HepG2 (cell line): ENCODE measurements around the gene COX4I2. TPM values are rescaled to one million over a fixed set of nuclear protein-coding genes. Genes with fewer than 3 reads are reported as not detected.

Source experiments
- ATAC-seq: fragments of 200-7000 bp; cut with Tn5 transposase; 3 replicates; pipeline ENCODE4 v1.9.1; 2020; ENCODE audit warnings: mild to moderate bottlenecking, moderate library complexity
- BruUV-seq: library from RNA; stranded (reverse); fragments of 400-500 nt; replicated peaks from 2 replicates; lab custom pipeline; 2021; lab: Mats Ljungman, UMichigan
- CTCF ChIA-PET: fragments of 300-600 bp; formaldehyde crosslinking; extraction: SDS; loops from one replicate; lab custom pipeline; 2021; ENCODE audit warnings: low total read pairs, inconsistent platforms, low intra/inter-chr PET ratio; lab: Yijun Ruan, JAX
- POLR2A ChIA-PET: fragments of 350-600 bp; sonication (Branson Sonifier 250); formaldehyde crosslinking; loops from one replicate; lab custom pipeline; 2020; ENCODE audit warnings: antibody characterized with exemption, inconsistent platforms; lab: Yijun Ruan, JAX
- DNase-seq: peaks from one replicate; pipeline ENCODE4 v3.0.0-alpha.2; 2015; ENCODE audit warnings: low spot score
- FAIRE-seq: peaks from 3 replicates; lab custom pipeline; 2011; peaks lifted over from hg19 to GRCh38; lab: Jason Lieb, UNC
- H2AFZ ChIP-seq: one replicate; pipeline ENCODE4 v1.6.1; 2011; ENCODE audit warnings: low read length, inconsistent platforms
- H3K27ac ChIP-seq: fragments of 300-600 bp; 3 replicates; pipeline ENCODE4 v1.8.0; 2011; ENCODE audit warnings: mixed run types, mild to moderate bottlenecking, mixed read lengths, low read length, inconsistent platforms; ENCODE audit not compliant: insufficient read depth; ENCODE audit errors: extremely low read length
- H3K27me3 ChIP-seq, 2 experiments: fragments of 200-600 bp in 1 of 2; 2 replicates in 1 of 2; 3 replicates in 1 of 2; pipeline versions ENCODE4 v1.6.0 to v1.8.0; 2011; ENCODE audit warnings: low read length in 2 of 2, mild to moderate bottlenecking in 2 of 2, moderate library complexity in 2 of 2, inconsistent platforms in 1 of 2; ENCODE audit not compliant: insufficient read depth in 2 of 2, control insufficient read depth in 1 of 2
- H3K36me3 ChIP-seq, 2 experiments: fragments of 200-600 bp in 1 of 2; replicated peaks in 1 of 2; 2 replicates in 1 of 2; 3 replicates in 1 of 2; pipeline versions ENCODE4 v1.5.1 to v1.8.0; 2011; ENCODE audit warnings: low read length in 2 of 2, inconsistent platforms in 1 of 2; ENCODE audit not compliant: insufficient read depth in 2 of 2, control insufficient read depth in 1 of 2
- H3K4me1 ChIP-seq: 2 replicates; pipeline ENCODE4 v1.5.1; 2012; ENCODE audit warnings: low read length, inconsistent platforms; ENCODE audit not compliant: insufficient read depth
- H3K4me2 ChIP-seq: 2 replicates; pipeline ENCODE4 v1.6.0; 2011; ENCODE audit warnings: low read depth, low read length, inconsistent platforms
- H3K4me3 ChIP-seq, 3 experiments: fragments of 200-600 bp in 1 of 3; sonication (generic), shearing (Covaris generic) in 1 of 3; replicated peaks in 1 of 3; 2 replicates each; pipeline ENCODE4 v1.5.1; 2011 to 2016; ENCODE audit warnings: low read length in 3 of 3, inconsistent platforms in 2 of 3, low read depth in 2 of 3, mild to moderate bottlenecking in 2 of 3, control low read depth in 1 of 3, mixed read lengths in 1 of 3; ENCODE audit not compliant: insufficient read depth in 1 of 3
- H3K79me2 ChIP-seq: one replicate; pipeline ENCODE4 v1.6.1; 2011; ENCODE audit warnings: low read length, inconsistent platforms; ENCODE audit not compliant: insufficient read depth
- H3K9ac ChIP-seq: 2 replicates; pipeline ENCODE4 v1.6.0; 2011; ENCODE audit warnings: mild to moderate bottlenecking, low read depth, low read length, inconsistent platforms; ENCODE audit not compliant: insufficient read depth
- H3K9me3 ChIP-seq: 2 replicates; pipeline ENCODE4 v1.5.1; 2012; ENCODE audit warnings: mild to moderate bottlenecking, low read length
- H4K20me1 ChIP-seq: 2 replicates; pipeline ENCODE4 v1.6.0; 2011; ENCODE audit warnings: inconsistent platforms, mild to moderate bottlenecking, low read length, moderate library complexity; ENCODE audit not compliant: insufficient read depth
- GABPA ChIP-seq, 2 experiments: IDR thresholded peaks; 2 replicates each; pipeline ENCODE4 v1.6.1; 2011 to 2016; ENCODE audit warnings: low read depth in 2 of 2, low read length in 1 of 2, missing biosample characterization in 1 of 2, missing genetic modification characterization in 1 of 2
- MXD3 ChIP-seq: IDR thresholded peaks from 2 replicates; pipeline ENCODE4 v1.6.1; 2016; ENCODE audit warnings: mild to moderate bottlenecking, missing biosample characterization, missing genetic modification reagents
- NCOA2 ChIP-seq: sonication (generic); formaldehyde crosslinking; IDR thresholded peaks from 2 replicates; pipeline ENCODE4 v1.8.0; 2022; ENCODE audit warnings: inconsistent platforms
- ZMYM3 ChIP-seq: sonication (generic); formaldehyde crosslinking; IDR thresholded peaks from 2 replicates; pipeline ENCODE4 v1.5.1; 2020; ENCODE audit warnings: mild to moderate bottlenecking, missing genetic modification reagents
- ZNF121 ChIP-seq: sonication (generic); formaldehyde crosslinking; IDR thresholded peaks from 2 replicates; pipeline ENCODE4 v1.5.0; 2020; ENCODE audit warnings: mild to moderate bottlenecking, missing genetic modification reagents
- ZNF292 ChIP-seq: sonication (generic); formaldehyde crosslinking; IDR thresholded peaks from 2 replicates; pipeline ENCODE4 v1.8.1; 2022; ENCODE audit warnings: mild to moderate bottlenecking, low read depth, missing genetic modification reagents, borderline replicate concordance
- ZNF335 ChIP-seq: sonication (generic); formaldehyde crosslinking; IDR thresholded peaks from 2 replicates; pipeline ENCODE4 v1.4.0; 2020; ENCODE audit warnings: missing genetic modification reagents
- ZNF770 ChIP-seq: sonication (generic); formaldehyde crosslinking; IDR thresholded peaks from 2 replicates; pipeline ENCODE4 v1.5.0; 2020; ENCODE audit warnings: mild to moderate bottlenecking, missing genetic modification reagents
- ZNF780A ChIP-seq: sonication (generic); formaldehyde crosslinking; IDR thresholded peaks from 2 replicates; pipeline ENCODE4 v1.8.0; 2022; ENCODE audit warnings: mild to moderate bottlenecking, missing genetic modification reagents, moderate library complexity
- ZUFSP ChIP-seq: sonication (generic); formaldehyde crosslinking; IDR thresholded peaks from 2 replicates; pipeline ENCODE4 v1.9.0; 2021; ENCODE audit warnings: missing genetic modification reagents, mild to moderate bottlenecking, borderline replicate concordance
- WGBS: methylation state at CpG from one replicate; pipeline ENCODE4 v1.1.6; 2017; ENCODE audit warnings: low lambda C conversion rate; 5-methylcytosine and 5-hydroxymethylcytosine counted together
- in situ Hi-C: cut with HindIII; loops from 2 replicates; pipeline ENCODE4 v1.10.0; 2017; ENCODE audit warnings: low pct_unique_long_range_greater_than_20kb; ENCODE audit not compliant: extremely low pct_ligation_motif_present
- intact Hi-C: fragments of 100-400 bp; cut with micrococcal nuclease; formaldehyde crosslinking; loops from one replicate; pipeline ENCODE4 v1.10.0; 2022; ENCODE audit not compliant: unreplicated experiment
- polyA plus RNA-seq, 8 experiments: library from polyadenylated mRNA; depleted of rRNA in 3 of 8; stranded (reverse) in 7 of 8; unstranded in 1 of 8; fragments of >200 nt; fragmentation: Illumina TruSeq in 4 of 8; extraction: Trizol in 4 of 8; gene quantifications; 2 replicates each; pipeline versions ENCODE4 v1.2.1 to v1.2.3, GENCODE V29; 2011 to 2016; ENCODE audit warnings: low read depth in 4 of 8, missing spikeins in 1 of 8, mixed read lengths in 1 of 8; ENCODE audit not compliant: insufficient read depth in 1 of 8
- total RNA-seq, 5 experiments: library from RNA; depleted of rRNA; stranded (reverse); fragments of >200 nt; fragmentation: Illumina TruSeq; extraction: Trizol; gene quantifications; 2 replicates each; pipeline ENCODE4 v1.2.3, GENCODE V29; 2016; ENCODE audit warnings: low read depth in 1 of 5

Gene COX4I2
- total and polyA plus RNA-seq, 2 of the 13 experiments (the other 11 are each of a cell fraction or from before 2014, with no cell fraction given): 1.1 TPM; not detected in 1

- peaks cover 92% of the 10 kb centered on the region for H3K79me2 ChIP-seq
- in situ Hi-C loops: no loop called here
- FAIRE-seq: no peak
- no peak for TF ChIP-seq ZNF335 (CRISPR knock-in tag)
- peak; percentile 84 for TF ChIP-seq ZNF770
- no peak for TF ChIP-seq ZNF292
- TF ChIP-seq ZMYM3: peak; percentile 49; the same call in 1 of the 2 replicates
- TF ChIP-seq ZUFSP (CRISPR knock-in tag): no peak
- peak; percentile 83 for TF ChIP-seq ZNF121
- TF ChIP-seq GABPA (IDR thresholded peaks at IDR 0.05; ENCODE audit: low read depth, low read length): no peak
- no peak for TF ChIP-seq GABPA (CRISPR knock-in tag; IDR thresholded peaks at IDR 0.05; ENCODE audit: low read depth)
- TF ChIP-seq NCOA2 (CRISPR knock-in tag): 0 out of 2 replicates have a peak, but pooled peaks have one; percentile 19
- TF ChIP-seq ZNF780A (CRISPR knock-in tag): 0 out of 2 replicates have a peak, but pooled peaks have one; percentile 3
- 0 out of 2 replicates have a peak, but pooled peaks have one; percentile 24 for TF ChIP-seq MXD3
- TF ChIP-seq, all 625 proteins: peak for 6
- no TSS peak for BruUV-seq
- H3K4me3 ChIP-seq: no peak overlapping the region
- WGBS: over 99% methylated on average over 3 of the region's 3 CpGs
- ATAC-seq (no peak), DNase-seq (no peak)
- no peak overlapping the region for H3K9ac ChIP-seq
- ChIA-PET CTCF (no interaction called here), POLR2A (interaction anchor here (9.8 to 20.7 kb wide), 3 partner anchors 15 to 32 kb away, joined by 274 to 643 read pairs (median 317); partner anchors contain the start of gene BCL2L1)
- no peak overlapping the region for H3K27ac ChIP-seq
- intact Hi-C loops: no loop called here
- no peak overlapping the region for H2AFZ ChIP-seq
- H3K36me3 ChIP-seq: peaks cover 65 to 88% of the 10 kb centered on the region in 2 experiments
- H4K20me1 ChIP-seq: peaks cover 46% of the 10 kb centered on the region
- H3K27me3 ChIP-seq: no peaks in the 10 kb centered on the region
- no peaks in the 10 kb centered on the region for H3K9me3 ChIP-seq
- no peak overlapping the region for H3K4me2 ChIP-seq
- peaks cover 98% of the 10 kb centered on the region for H3K4me1 ChIP-seq
Measured at GRCh38 chr20:31682352-31682751, 44.6 kb downstream of the COX4I2 start.
